ENCODE results near the gene UPF3A. TPM values are rescaled to one million over a fixed set of nuclear protein-coding genes. Genes with fewer than 3 reads are reported as not detected.

UPF3A gene
- polyA plus RNA-seq, 1 donor from 2014 or later, result 35.5 TPM

Other genes starting within 250 kb of the UPF3A start
- gene RASA3, start 149.0 kb upstream of the UPF3A start, polyA plus RNA-seq, result 52.8 TPM
- not detected for gene CFAP97D2, start 102.3 kb upstream of the UPF3A start, polyA plus RNA-seq
- 22.6 TPM for gene CDC16, start 46.7 kb upstream of the UPF3A start, polyA plus RNA-seq
- 14.6 TPM for gene CHAMP1, start 32.9 kb downstream of the UPF3A start, polyA plus RNA-seq

Data from IgD-negative memory B cell (primary cell).